Measurements from ENCODE around the gene AVEN. TPM values are rescaled to one million over a fixed set of nuclear protein-coding genes. Genes with fewer than 3 reads are reported as not detected.
A peak's percentile ranks its signal among the peaks of the same experiment; 100 is the strongest.

AVEN gene
- total and polyA plus RNA-seq, 12 donors: 6.9 to 22.9 (median 13.7) TPM

DNA sequence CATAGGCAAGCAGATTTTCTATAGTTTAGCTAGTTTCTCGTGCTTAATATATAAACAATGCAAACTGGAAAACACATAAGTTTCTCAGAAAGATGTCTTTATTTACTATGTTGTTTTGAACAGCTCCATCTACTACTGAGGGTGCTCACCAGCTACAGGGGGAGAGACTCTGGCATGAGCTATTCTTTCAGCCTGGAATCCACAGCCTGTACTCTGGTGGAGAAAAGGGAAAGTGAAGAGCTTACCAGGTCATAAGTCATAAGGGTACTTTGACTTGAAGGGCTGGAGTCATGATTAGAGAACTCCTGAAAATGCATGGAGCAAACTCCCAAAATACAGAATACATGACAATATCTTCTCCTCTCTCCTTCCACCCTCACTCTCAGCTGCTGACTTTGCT lies 4.4 kb upstream of the AVEN start:
- Histone ChIP-seq H3K9me3 (replicated peaks in 1 of 3) (no peaks in the 10 kb centered on the region), H3K27ac (no peak overlapping the region), H3K36me3 (replicated peaks in 1 of 2) (no peaks in the 10 kb centered on the region), H3K4me1 (replicated peaks in 1 of 2) (peaks cover 0 to 9% of the 10 kb centered on the region in 2 donors), H3K4me3 (no peak overlapping the region), H3K27me3 (no peaks in the 10 kb centered on the region)
- TF ChIP-seq POLR2A (IDR thresholded peaks at IDR 0.05): no peak
- TF ChIP-seq, protein P1, sequence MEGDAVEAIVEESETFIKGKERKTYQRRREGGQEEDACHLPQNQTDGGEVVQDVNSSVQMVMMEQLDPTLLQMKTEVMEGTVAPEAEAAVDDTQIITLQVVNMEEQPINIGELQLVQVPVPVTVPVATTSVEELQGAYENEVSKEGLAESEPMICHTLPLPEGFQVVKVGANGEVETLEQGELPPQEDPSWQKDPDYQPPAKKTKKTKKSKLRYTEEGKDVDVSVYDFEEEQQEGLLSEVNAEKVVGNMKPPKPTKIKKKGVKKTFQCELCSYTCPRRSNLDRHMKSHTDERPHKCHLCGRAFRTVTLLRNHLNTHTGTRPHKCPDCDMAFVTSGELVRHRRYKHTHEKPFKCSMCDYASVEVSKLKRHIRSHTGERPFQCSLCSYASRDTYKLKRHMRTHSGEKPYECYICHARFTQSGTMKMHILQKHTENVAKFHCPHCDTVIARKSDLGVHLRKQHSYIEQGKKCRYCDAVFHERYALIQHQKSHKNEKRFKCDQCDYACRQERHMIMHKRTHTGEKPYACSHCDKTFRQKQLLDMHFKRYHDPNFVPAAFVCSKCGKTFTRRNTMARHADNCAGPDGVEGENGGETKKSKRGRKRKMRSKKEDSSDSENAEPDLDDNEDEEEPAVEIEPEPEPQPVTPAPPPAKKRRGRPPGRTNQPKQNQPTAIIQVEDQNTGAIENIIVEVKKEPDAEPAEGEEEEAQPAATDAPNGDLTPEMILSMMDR (IDR thresholded peaks at IDR 0.05): no peak
- 78 to 96% (median 84%) methylated on average over 1 of the region's 1 CpG for WGBS, 4 donors
- intact Hi-C loops (cut with DNase I): no loop called here
- DNase-seq: no peak

DNA sequence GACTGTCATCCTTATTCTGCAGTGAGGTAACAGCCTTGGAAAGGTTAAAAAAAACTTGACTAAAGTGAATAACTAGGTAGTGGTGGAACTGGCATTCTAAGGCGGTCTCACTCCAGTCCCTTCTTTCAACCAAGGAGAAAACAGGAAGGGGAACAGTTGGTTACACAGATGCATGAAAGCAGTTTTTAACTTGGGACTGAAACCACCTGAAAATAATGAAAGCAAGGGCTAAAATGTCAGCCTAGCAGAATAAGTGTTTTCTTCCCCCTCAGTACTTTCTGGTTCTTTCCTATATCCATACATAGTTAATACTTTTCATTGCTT lies 748 bp upstream of the AVEN start:
- Histone ChIP-seq H3K27ac (peak overlapping the region in 1 of 5 donors; percentile 93), H3K27me3 (no peaks in the 10 kb centered on the region), H3K36me3 (replicated peaks in 1 of 2) (no peaks in the 10 kb centered on the region), H3K4me3 (peak overlapping the region in 1 of 4 donors; percentile 76), H3K4me1 (replicated peaks in 1 of 2) (peaks cover 0 to 19% of the 10 kb centered on the region in 2 donors), H3K9me3 (replicated peaks in 1 of 3) (no peaks in the 10 kb centered on the region)
- intact Hi-C loops (cut with DNase I): no loop called here
- DNase-seq: no peak
- WGBS, 4 donors: 72 to 82% (median 75%) methylated on average over 1 of the region's 1 CpG
- TF ChIP-seq POLR2A (IDR thresholded peaks at IDR 0.05): no peak

DNA sequence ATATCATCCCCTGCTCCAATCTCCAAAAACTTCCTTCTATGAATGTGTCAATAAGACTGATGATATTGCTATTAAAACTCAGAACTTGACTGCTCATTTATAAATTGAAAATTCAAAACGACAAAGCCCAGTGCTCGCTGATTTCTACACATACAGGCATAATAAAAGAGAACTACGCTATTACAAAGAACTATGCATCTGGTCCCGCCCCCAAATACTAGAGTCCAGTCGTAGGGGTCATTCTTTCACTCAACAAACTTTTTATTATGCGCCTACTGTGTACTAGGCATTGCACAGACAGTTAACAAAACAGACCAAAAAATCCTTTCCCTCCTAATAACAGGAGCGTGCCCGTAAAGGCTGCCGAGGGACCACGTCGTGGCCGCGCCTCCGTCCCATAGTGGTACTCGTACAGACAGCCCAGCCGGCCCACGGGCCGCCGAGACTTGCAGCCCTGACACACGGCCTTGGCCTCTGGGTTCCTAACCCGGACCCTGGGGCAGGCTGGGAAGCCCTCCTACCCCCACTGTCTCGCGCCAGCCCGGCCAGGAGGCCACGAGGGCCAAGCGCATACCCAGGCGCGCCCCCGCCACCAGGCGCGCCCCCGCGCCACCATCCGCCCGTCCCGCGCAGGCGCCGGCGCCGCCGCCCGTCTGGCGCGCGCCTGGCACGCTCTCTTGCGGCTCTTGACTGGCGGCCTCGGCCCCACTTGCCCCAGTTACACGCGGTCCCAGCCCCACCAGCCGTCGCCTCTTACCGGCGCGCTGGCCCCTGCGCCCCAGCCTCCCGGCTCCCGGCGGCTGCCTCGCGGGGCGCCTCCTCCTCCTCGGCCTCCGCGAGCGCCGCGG lies 757 bp downstream of the AVEN start:
- H3K4me1 ChIP-seq (replicated peaks in 1 of 2): peaks cover 0 to 19% of the 10 kb centered on the region in 2 donors
- 0 to 1% (median 1%) methylated on average over 24 to 68 of the region's 70 CpGs for WGBS, 4 donors
- peak overlapping the region; percentile 76 to 89 (median 80) for H3K4me3 ChIP-seq
- no peaks in the 10 kb centered on the region for H3K36me3 ChIP-seq (replicated peaks in 1 of 2)
- no peaks in the 10 kb centered on the region for H3K27me3 ChIP-seq
- no peaks in the 10 kb centered on the region for H3K9me3 ChIP-seq (replicated peaks in 1 of 3)
- TF ChIP-seq, protein P1 (IDR thresholded peaks at IDR 0.05): no peak
- peak; percentile 50 to 76 for TF ChIP-seq POLR2A (IDR thresholded peaks at IDR 0.05)
- H3K27ac ChIP-seq: peak overlapping the region; percentile 46 to 98 (median 91)
- peak; percentile 72 to 85 (median 79) for DNase-seq
- intact Hi-C loops (cut with DNase I): no loop called here

DNA sequence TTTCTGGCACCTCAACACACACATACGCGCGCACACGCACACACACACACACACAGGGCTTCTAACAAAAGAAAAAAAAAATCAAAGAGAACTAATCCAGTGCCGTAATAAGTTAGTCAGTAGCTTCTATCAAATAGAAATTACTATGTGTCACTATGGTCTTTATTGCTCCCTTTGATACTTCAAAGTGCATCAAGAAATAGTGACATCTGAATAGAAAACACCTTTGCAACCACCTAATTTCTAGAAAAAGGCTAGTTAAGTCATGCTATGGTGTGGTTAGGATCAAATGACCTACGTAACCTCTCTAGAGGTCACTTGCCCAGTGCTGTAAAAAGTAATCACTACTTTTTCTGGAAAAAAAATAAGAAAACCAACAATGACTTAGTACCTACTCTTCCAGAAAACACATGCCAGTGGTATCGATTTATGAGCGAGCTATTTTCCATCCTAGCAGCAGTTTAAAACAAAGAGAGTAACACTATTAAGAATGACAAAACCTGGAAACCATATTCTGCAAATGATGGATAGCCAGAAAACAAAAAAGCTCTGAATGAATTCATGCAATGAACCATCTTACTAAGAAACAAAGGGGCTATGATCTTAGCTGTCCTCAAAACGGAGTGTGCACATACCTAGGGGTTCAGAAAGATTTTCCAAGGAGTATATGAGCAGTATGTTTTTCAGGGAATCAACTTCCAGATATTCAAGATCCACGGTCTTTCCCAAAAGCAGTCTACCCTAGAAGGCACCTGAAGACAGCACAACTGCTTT lies 6.8 kb downstream of the AVEN start:
- Histone ChIP-seq H3K4me1 (replicated peaks in 1 of 2) (peaks cover 0 to 2% of the 10 kb centered on the region in 2 donors), H3K36me3 (replicated peaks in 1 of 2) (no peaks in the 10 kb centered on the region), H3K27me3 (no peaks in the 10 kb centered on the region), H3K4me3 (no peak overlapping the region), H3K27ac (no peak overlapping the region), H3K9me3 (replicated peaks in 1 of 3) (no peaks in the 10 kb centered on the region)
- intact Hi-C loops (cut with DNase I): no loop called here
- 87 to 95% (median 88%) methylated on average over 10 of the region's 10 CpGs for WGBS, 4 donors
- no peak for DNase-seq
- TF ChIP-seq POLR2A (IDR thresholded peaks at IDR 0.05): no peak
- TF ChIP-seq, protein P1 (IDR thresholded peaks at IDR 0.05): no peak
